GM21717 (cell line): ENCODE data around the gene CC2D2A.
"Not testable (repeated sequence)": the region's sequence is repeated elsewhere in the genome, so short reads cannot be mapped to it uniquely, and the experiment has no call there.

Experiments
- ATAC-seq: cut with Tn5 transposase; IDR thresholded peaks from one replicate; pipeline ENCODE4 v1.9.1; 2021; ENCODE audit warnings: mild to moderate bottlenecking, moderate library complexity; ENCODE audit not compliant: unreplicated experiment

Gene CC2D2A

GRCh38 chr4:15556511-15557092, 86.9 kb downstream of the CC2D2A start:
- ATAC-seq = no peak

DNA sequence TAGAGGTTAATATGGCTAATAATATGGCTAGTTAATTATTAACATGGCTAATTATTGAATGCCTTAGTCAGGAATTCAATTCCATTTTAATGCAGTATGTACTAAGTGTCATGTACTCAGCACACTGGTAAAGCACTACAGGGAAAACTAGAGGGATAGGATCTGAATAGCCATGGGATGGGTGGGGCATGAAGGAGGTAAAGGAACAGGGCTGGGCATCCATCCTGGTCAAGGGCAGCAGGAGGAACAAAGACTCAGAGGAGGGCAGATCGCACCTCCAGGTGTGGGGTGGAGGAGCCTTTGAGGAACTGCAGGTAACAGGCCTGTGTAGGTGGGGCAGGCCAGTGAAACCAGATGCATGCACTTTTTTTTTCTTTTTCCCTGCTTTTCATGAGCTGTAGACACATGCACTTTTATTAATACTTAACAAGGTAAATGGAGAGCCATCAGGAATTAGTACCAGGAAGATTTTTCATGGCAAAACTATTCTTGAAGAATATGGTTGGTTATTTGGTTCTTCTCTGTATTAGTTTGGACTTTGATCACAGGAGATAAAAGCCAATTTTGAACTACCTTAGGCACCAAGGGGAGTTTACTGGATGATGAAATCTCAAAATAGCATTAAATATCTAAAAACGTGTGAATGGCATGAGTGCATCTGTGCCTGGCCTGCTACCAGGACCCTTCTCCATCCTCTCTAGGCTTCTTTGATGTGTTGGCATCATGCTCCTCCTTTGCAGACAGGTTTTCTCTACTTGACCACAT, 88.3 kb downstream of the CC2D2A start:
- no peak for ATAC-seq

- no peak for ATAC-seq
Measured at GRCh38 chr4:15558561-15558960, 88.9 kb downstream of the CC2D2A start.

- ATAC-seq = no peak
Measured at GRCh38 chr4:15562114-15562513, 92.4 kb downstream of the CC2D2A start.

GRCh38 chr4:15562623-15563022, 92.9 kb downstream of the CC2D2A start:
- no peak for ATAC-seq

DNA sequence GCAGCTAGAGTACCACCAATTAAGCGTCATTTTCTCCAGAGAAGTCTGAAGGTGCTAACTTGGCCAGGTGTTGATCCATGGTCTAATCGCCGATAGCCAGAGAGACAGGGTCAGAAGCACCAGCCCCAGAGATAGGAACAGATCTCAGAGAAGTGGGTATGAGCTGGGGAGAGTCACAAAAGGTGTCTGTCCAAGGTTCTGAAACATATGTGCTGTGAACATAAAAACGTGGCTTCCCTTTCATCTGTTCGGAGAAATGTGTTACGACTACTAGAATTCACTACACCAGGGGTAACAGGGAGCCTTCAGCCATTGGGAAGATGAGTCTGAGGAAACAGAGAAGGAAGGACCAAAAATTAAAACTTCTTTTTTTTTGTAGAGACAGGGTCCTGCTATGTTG, 94.2 kb downstream of the CC2D2A start:
- ATAC-seq = no peak

DNA sequence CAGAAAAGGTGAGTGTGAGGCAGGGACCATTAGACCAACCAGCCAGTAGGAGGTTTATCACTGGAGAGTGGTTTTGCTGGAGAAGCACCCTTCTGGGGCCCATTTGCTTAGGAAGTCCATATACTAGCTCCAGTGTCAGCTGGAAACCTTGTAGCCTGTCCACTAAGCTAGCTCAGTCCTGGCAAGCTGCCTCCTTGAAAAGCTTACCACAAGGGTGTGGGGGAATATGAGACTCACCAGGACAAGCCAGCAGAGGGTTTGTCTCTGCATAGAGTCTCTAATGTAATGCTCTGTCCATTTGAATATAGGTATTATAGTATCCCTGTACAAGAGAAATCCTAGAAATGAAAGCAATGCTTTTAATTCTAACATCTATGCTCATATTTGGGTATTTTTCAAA, 99.1 kb downstream of the CC2D2A start:
- ATAC-seq = no peak

DNA sequence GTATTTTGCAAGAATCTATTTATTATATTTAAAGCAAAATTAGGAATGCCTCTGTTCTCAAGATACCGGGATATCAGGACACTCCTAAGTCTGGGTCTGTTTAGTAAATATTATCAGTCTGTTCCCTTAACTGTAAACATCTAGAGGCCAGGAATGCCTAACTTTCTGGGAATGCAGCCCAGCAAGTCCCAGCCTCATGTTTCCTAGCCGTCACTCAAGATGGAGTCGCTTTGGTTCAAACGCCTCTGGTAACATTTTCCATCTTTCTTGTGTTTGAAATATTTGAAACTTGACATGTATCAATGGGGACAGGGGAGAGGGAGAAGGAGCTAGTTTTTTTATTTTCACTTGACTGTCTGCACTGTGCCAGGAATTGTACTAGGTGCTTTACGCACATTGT, 100.1 kb downstream of the CC2D2A start:
- ATAC-seq = no peak

DNA sequence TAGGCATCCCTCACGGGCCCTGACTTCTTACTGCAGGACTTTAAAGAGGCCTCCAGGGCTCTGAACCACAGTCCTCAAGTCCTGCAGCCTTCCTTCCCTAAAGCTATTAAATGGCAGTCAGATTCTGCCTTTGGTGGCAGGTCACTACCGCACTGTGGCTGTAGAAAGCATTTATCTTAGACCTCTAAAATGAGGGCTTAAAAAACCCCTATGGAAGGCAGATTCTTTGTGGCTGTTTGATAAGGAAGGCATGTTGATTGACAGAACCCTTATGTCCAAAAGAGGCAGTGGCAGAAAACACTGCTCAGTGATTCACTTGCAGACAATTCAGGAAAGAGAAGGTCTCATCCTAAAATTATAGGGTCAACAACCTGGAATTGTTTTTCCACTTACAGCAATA, 106.3 kb downstream of the CC2D2A start:
- ATAC-seq = no peak

DNA sequence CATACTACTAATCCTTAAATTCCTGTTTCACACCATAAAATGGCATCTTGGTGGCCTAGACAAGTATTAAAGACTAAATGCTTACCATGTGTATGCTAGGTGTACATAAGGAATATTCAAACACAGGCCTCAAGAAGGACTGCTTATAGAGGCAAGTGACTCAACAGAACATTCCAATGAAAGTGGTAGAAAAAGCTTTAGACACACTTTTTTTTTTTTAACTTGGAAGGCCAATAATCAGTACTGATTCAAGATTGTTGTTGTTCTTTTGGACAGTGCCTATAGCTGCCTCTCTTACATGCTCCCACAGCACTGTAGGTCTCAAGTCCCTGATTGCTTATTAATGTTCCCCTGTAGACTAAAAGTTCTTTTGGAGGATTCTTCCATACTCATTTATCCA, 107.8 kb downstream of the CC2D2A start:
- no peak for ATAC-seq

- no peak for ATAC-seq
Measured at GRCh38 chr4:15584785-15585184, 115.1 kb downstream of the CC2D2A start.

- ATAC-seq = no peak
Measured at GRCh38 chr4:15585331-15585730, 115.6 kb downstream of the CC2D2A start.

- ATAC-seq = no peak
Measured at GRCh38 chr4:15586066-15586465, 116.4 kb downstream of the CC2D2A start.

GRCh38 chr4:15587649-15588048, 118.0 kb downstream of the CC2D2A start:
- no peak for ATAC-seq

DNA sequence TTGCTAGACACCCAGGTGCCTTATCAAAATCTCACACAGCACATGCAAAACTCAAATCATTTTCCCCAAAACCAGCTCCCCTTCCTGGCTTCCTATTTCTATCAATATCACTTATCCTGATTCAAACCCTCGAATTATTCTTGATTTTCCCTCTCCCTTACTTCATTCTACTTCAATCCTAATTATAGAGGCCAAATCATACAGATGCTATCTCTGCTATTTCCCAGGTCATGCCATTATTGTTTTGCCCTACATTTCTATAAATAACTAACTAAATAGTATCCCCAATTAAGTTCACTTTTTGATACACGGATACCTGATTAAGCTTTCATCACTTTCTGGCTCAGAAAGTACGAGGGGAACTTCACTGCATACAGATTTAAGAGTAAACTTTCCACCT, 123.1 kb downstream of the CC2D2A start:
- no peak for ATAC-seq

GRCh38 chr4:15598644-15599043, 129.0 kb downstream of the CC2D2A start:
- ATAC-seq = no peak

- no peak for ATAC-seq
Measured at GRCh38 chr4:15600176-15600575, 130.5 kb downstream of the CC2D2A start.

DNA sequence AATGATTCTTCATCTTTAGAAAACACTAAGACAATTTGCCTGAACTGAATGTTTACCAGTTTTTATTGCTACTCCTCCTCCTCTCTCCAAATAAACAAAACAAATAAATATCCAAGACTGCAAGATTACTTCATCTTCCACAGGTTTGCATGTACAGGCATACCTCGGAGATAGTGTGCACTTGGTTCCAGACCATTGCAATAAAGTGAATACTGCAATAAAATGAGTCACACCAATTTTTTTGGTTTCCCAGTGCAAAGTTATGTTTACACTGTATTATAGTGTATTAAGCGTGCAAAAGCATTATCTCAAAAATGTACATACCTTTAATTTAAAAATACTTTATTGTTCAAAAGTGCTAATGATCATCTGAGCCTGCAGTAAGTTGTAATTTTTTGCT, 132.2 kb downstream of the CC2D2A start:
- ATAC-seq = no peak

DNA sequence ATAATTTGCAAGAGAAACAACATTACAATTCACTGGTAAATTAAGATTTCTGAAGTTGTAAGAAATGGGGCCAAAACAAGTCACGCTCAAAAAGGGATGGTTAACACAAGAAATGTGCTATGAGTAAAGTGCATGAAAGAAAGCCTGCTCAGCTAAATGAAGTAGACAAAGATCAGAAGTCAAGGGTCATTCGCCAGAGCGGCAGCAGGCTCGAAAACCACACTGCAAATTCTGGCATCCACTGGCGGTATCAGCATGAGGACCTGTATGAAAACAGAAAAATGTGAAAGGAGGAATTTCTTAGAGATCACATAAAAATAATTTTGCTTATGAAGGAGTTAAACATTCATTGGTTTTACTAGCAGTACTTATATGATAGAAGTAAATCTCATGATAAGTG, 135.9 kb downstream of the CC2D2A start:
- ATAC-seq = no peak

- no peak for ATAC-seq
Measured at GRCh38 chr4:15610855-15611254, 141.2 kb downstream of the CC2D2A start.

DNA sequence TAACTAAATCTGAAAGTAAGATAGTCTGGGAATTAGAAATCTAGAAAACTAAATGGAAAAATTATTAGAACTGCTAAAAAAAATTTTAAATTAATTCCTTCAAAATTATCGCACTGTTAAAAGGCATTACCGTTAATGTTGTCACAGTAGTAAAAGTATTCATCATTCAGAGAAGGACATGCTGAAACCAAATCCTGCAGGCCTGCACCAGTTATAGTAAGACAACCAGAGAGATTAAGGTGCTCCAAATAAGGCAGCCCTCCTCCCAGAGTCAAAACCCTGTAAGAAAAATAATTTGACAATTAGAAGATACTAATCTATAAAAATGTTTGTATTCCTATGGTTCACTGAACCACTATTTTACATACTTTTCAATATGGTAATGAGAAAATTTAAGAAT, 142.5 kb downstream of the CC2D2A start:
- no peak for ATAC-seq

GRCh38 chr4:15614891-15615290, 145.2 kb downstream of the CC2D2A start:
- ATAC-seq = not testable (repeated sequence)

DNA sequence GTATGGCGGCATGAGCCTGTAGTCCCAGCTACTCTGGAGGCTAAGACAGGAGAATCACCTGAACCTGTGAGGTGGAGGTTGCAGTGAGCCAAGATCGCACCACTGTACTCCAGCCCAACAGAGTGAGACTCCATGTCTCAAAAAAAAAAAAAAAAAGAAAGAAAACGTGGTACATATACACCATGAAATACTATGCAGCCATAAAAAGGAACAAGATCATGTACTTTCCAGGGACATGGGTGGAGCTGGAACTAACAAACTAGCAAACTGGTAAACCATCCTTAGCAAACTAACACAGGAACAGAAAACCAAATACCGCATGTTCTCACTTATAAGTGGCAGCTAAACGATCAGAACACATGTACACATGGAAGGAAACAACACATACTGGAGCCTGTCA, 147.7 kb downstream of the CC2D2A start:
- ATAC-seq = not testable (repeated sequence)
